ENCODE data around the gene ZDHHC3.

ZDHHC3 gene

DNA sequence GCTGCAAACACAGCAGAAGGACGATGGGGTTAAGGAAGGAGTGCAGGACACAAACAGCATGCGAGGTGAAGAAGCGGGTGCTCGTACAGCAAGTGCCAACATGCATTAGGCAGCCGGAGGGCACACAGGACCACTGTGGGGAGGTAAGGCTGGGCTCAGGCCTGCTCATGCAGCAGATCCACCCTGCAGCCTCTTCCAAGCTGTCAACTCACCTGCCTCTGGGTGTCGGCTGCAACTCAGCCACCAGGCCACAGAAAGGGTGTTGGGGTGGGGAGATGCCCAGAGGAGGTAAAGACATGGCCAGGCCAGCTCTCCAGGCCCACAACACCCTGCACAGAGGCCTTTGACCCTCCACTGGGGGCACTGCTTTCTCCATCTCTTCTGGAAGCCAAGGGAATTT, 57.4 kb downstream of the ZDHHC3 start:
- DNase-seq: no peak
- TF ChIP-seq POLR2A (IDR thresholded peaks at IDR 0.05; ENCODE audit: low read length) (no peak), GATA1 (IDR thresholded peaks at IDR 0.05; ENCODE audit: low read depth, low read length) (no peak)

DNA sequence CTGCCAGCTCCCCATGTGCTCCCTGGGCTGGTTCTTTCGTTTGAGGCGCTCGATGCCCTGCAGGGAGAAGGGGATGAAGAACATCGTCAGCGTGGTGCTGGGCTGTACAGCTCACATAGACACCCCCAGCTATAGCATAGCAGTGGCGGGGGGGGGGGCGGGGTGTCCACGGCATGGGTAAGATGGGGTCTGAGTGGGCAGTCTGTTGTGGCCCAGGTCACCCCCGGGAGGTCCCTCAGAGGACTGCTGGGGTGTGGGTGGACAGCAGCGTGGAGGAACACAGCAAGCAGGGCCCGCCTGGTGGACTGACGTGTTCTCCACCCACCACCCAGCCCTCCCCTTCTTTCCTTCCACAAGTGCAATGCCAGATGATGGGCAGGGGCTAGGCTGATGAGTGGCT, 57.9 kb downstream of the ZDHHC3 start:
- DNase-seq: no peak
- TF ChIP-seq POLR2A (IDR thresholded peaks at IDR 0.05; ENCODE audit: low read length) (no peak), GATA1 (IDR thresholded peaks at IDR 0.05; ENCODE audit: low read depth, low read length) (no peak)

DNA sequence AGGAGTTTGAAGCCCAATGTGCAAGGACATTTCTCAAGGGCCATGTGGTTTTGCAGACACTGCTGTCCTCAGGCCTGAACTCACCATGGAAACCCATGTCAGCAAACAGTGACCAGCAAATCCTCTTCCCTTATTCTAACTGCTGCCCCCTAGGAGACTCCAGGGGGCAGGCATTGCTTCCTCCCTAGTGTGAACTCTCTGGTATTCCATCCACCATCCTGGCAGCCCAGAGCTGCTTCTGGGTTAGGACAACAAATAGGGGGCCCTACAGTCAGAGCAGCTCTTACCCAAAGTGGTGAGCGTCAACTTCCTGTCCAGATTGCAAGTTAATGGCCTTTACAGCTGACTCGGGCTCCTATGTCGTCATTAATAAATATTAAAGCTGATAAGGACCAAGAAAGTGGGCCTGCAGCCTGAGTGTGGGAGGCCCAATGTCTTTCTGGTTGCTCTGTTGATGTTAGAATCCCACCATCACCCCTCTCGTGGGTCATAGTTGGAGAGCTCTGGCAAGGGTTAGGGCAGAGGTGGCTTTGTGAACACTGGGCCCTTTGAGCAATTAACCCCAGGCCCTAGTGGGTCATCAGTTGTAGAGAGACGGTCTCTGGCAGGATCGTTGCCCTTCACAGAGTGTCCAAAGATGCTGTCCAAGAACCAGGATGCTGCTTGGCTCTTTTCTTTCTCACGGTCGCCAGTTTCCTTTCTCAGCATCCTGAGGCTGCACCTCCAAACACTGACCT, 60.1 kb downstream of the ZDHHC3 start:
- DNase-seq: peak in 1 of 2 experiments; percentile 25

DNA sequence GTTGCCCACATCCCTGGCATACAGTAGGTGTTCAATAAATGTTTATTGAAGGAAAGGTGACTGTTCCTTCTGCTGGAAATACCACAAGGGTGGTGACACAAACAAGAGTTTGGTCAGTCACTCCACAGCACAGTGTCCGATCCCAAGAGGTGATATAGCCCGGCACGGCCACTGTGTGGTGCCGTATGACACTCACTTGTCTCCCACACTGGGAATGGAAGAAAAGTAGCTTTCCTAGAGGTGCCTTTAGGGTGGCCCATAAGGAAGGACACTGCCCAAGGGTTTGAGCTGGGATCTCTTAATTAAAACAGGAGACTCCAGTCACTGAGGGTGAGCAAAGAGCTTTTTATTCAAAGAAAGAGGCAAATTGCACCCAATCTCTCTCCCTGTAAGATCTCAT, 61.0 kb downstream of the ZDHHC3 start:
- TF ChIP-seq POLR2A (IDR thresholded peaks at IDR 0.05; ENCODE audit: low read length): no peak
- no peak for TF ChIP-seq GATA1 (IDR thresholded peaks at IDR 0.05; ENCODE audit: low read depth, low read length)
- peak; percentile 29 to 45 for DNase-seq

More for the DNA sequence above, 60.1 kb downstream of the ZDHHC3 start:
- TF ChIP-seq POLR2A (IDR thresholded peaks at IDR 0.05; ENCODE audit: low read length) (no peak), GATA1 (IDR thresholded peaks at IDR 0.05; ENCODE audit: low read depth, low read length) (no peak)

DNA sequence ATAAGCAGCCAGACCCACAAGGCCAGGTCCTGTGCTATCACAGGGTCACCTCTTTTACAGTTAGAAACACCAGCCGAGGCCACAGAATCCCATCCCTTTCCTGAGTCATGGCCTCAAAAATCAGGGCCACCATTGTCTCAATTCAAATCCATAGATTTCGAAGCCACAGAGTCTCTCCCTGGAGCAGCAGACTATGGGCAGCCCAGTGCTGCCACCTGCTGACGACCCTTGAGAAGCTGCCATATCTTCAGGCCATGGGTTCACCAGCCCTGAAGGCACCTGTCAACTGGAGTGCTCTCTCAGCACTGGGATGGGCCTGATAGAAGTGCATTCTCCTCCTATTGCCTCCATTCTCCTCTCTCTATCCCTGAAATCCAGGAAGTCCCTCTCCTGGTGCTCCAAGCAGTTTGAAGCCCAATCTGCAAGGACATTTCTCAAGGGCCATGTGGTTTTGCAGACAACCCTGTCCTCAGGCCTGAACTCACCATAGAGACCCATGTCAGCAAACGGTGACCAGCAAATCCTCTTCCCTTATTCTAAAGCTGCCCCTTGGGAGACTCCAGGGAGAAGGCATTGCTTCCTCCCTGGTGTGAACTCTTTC, 62.0 kb downstream of the ZDHHC3 start:
- peak; percentile 69 to 79 for DNase-seq
- TF ChIP-seq GATA1 (IDR thresholded peaks at IDR 0.05; ENCODE audit: low read depth, low read length) (no peak), POLR2A (IDR thresholded peaks at IDR 0.05; ENCODE audit: low read length) (no peak)

DNA sequence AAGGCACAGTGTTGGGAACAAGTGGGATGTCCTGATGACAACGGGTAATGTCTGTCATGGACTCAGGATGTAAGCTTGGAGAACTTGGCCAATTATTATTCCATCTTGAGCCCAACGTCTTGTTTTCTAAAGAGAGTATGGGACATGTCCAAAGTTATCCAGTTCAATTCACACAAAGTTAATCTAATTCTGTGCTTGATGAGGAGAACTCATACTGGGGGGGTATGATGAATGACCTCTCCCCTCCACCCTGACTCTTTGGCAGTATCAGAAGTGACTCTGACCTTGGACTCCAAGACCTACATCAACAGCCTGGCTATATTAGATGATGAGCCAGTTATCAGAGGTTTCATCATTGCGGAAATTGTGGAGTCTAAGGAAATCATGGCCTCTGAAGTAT, 65.3 kb downstream of the ZDHHC3 start:
- TF ChIP-seq GATA1 (IDR thresholded peaks at IDR 0.05; ENCODE audit: low read depth, low read length) (no peak), POLR2A (IDR thresholded peaks at IDR 0.05; ENCODE audit: low read length) (no peak)
- no peak for DNase-seq

DNA sequence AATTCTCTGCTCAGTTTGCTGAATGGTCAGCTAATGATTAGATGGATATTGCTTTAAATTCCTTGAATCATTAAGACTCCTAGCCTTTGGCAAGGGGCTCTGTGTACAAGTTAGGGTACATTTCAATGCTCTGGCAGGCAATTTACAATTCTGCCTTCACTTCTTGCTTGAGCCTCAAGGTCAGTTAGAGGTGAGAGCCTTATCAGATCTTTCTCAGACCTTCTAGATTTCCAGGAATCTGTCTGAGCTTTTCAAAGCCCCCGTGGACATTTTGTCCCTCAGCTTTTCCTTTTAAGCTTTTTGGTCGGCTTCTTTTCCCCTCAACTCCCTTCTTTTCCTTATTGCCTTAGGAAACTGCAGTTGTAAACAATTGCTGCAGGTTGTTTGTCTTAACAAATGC, 66.9 kb downstream of the ZDHHC3 start:
- no peak for DNase-seq
- TF ChIP-seq POLR2A (IDR thresholded peaks at IDR 0.05; ENCODE audit: low read length): no peak
- no peak for TF ChIP-seq GATA1 (IDR thresholded peaks at IDR 0.05; ENCODE audit: low read depth, low read length)

DNA sequence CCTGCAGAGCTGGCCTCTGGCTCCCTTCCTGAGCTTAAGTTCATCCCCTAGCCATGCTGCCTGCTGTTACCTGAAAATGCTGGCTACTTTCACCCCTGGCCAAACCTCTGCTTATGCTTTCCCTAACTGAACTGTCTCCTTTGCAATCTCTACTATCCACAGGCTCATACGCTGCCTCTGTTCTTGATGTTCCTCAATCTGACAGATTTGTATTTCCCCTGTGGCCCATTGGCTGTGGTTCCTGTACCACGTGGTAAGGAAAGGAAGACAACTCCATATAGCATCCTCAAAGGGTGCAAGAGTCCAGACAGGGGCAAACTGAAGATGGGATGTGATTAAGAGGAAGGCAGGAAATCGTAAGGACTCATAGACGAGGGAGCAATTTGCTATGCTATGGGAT, 68.4 kb downstream of the ZDHHC3 start:
- TF ChIP-seq GATA1 (IDR thresholded peaks at IDR 0.05; ENCODE audit: low read depth, low read length): no peak
- TF ChIP-seq POLR2A (IDR thresholded peaks at IDR 0.05; ENCODE audit: low read length): no peak
- no peak for DNase-seq

DNA sequence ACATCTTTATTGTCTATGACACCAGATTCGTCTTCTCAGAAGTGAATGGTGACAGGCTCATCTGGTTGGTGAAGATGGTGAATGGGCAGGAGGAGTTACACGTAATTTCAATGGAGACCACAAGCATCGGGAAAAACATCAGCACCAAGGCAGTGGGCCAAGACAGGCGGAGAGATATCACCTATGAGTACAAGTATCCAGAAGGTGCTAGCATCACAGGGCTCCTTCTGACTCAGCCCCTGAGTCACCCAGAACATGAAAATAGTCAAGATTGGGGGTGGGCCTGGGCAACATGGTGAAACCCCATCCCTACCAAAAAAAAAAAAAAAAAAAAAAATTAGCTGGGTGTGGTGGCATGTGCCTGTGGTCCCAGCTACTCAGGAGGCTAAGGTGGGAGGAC, 69.0 kb downstream of the ZDHHC3 start:
- no peak for DNase-seq
- TF ChIP-seq GATA1 (IDR thresholded peaks at IDR 0.05; ENCODE audit: low read depth, low read length): no peak
- no peak for TF ChIP-seq POLR2A (IDR thresholded peaks at IDR 0.05; ENCODE audit: low read length)

DNA sequence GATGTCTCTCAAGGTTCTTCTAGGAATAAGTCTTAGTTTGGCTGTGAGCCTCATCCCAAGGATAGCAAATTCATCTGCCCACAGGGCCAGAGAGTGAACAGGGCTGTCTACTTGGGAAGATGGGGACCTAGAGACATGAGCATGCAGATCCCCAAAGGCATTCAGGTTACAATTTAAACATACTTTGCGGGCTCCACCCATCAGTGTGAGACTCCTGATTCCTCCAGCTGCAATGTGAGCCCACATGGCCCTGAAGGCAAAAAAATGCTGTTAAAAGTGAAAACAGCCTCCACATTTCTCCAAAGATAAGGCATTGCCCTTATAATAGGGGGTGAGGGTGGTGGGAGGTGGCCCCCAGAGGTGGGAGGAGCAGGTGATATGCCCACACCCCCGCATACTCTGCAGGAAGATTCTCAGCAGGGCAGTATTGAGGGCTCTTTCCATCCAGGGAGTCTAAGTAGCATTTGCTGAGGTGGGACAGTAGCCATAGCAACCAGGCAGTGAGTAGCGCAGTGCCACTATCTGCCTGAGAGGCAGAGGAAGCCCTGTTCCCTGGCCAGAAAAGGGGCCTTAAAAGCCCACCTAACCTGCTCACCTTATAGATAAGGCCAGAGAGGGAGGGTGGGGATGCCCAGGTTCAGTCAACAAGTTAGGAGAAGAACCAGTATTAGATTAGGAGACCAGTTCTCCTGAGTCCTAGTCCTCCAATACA, 70.4 kb downstream of the ZDHHC3 start:
- no peak for DNase-seq
- no peak for TF ChIP-seq GATA1 (IDR thresholded peaks at IDR 0.05; ENCODE audit: low read depth, low read length)
- no peak for TF ChIP-seq POLR2A (IDR thresholded peaks at IDR 0.05; ENCODE audit: low read length)

DNA sequence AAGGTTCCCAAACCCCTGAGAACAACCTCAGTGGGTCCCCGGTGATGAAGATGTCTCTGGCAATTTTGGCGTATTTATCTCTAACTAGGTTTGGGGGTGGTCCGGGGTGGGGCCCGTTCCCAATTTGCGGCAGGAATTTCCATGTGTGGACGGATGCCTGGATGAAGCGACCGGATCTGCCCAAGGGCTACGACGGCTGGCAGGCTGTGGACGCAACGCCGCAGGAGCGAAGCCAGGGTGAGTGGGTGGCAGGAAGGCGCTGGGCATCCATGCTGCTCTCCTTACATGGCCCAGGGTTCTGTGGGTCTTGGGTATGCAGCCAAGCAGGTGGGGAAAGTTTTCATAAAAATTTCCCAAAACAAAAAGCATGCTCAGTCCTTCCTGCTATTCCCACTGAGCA, 72.2 kb downstream of the ZDHHC3 start:
- DNase-seq: no peak
- TF ChIP-seq POLR2A (IDR thresholded peaks at IDR 0.05; ENCODE audit: low read length) (no peak), GATA1 (IDR thresholded peaks at IDR 0.05; ENCODE audit: low read depth, low read length) (no peak)

DNA sequence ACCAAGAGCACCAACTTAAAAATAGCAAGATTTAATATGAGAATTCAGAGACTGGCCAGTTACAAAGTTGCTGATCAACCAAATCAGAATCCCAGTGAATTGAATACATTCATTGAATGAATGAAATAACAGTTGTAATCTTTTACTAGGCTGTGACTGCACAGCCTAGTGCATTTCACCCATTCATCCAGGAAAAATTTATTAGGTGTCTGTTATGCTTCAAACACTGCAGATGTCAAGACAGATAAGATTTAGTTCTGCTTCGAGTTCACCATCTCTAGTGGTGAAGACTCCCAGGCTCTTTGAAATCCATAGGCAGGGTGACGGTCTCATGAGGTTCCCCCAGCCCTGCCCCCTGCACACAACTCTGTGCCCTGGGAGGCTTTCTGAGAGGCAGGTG, 72.7 kb downstream of the ZDHHC3 start:
- TF ChIP-seq GATA1 (IDR thresholded peaks at IDR 0.05; ENCODE audit: low read depth, low read length) (no peak), POLR2A (IDR thresholded peaks at IDR 0.05; ENCODE audit: low read length) (no peak)
- no peak for DNase-seq

DNA sequence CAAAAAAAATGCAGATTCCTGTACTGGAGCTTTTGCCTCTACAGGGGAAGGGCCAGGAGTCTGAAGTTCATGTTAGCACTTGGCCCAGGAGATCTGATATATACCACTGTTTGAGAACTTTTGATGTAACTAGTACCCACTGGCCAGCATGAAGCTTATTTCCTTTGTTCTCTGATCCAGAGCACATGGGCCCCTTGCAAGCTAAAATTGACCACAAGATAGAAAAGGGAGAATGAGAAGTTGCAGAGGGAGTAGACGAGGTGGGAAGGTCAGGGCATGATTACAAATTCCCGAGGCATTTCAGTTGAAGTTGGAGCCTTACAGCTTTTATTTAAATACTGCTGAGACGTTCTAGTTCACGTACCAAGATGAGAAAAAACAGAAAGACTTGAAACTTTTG, 73.3 kb downstream of the ZDHHC3 start:
- no peak for DNase-seq
- no peak for TF ChIP-seq POLR2A (IDR thresholded peaks at IDR 0.05; ENCODE audit: low read length)
- no peak for TF ChIP-seq GATA1 (IDR thresholded peaks at IDR 0.05; ENCODE audit: low read depth, low read length)

DNA sequence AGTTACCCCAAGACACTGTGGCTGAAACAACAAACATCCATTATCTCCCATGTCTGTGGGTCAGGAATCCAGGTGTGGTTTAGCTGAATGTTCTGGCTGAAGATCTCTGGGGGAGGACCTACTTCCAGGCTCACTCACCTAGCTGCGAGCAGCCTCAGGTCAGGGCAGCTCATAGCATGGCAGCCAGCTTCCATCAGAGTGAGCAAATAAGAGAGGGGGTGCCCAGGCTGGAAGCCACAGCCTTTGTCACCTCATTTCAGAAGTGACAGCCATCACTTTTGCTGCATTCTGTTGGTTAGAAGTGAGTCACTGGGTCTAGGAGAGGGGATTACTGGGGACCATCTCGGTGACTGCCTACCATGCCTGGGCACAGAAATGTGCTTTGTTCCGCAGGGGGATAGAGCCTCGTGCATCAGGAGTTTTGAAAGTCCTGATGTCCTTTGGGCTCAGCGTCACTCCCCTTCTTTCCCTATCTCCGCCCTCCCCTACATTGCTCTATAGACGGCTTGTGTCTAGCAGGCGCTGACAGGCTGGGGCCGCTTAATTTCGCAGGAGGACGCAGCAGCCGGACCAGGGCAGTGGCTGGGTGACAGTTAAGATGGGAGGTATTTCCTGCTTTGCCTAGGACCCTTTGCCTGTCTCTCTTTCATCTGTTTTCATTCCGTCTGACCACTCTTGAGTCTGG, 76.1 kb downstream of the ZDHHC3 start:
- DNase-seq: no peak
- TF ChIP-seq GATA1 (IDR thresholded peaks at IDR 0.05; ENCODE audit: low read depth, low read length) (no peak), POLR2A (IDR thresholded peaks at IDR 0.05; ENCODE audit: low read length) (no peak)
